Fibroblast of mammary gland (primary cell): ENCODE results near the gene HAND1.

ENCODE experiments used
- DNase-seq: peaks from one replicate; pipeline ENCODE4 v3.0.0-alpha.2; 2010; ENCODE audit warnings: low read depth
- H3K4me3 ChIP-seq: 2 replicates; pipeline ENCODE4 v1.5.1; 2011; ENCODE audit warnings: low read depth, mild to moderate bottlenecking, low read length, moderate library complexity; ENCODE audit not compliant: control insufficient read depth
- CTCF ChIP-seq: conservative IDR thresholded peaks from 2 replicates; pipeline ENCODE4 v1.5.1; 2011; ENCODE audit warnings: low read depth, low read length, inconsistent platforms; ENCODE audit not compliant: control insufficient read depth, insufficient read depth

The HAND1 gene

DNA sequence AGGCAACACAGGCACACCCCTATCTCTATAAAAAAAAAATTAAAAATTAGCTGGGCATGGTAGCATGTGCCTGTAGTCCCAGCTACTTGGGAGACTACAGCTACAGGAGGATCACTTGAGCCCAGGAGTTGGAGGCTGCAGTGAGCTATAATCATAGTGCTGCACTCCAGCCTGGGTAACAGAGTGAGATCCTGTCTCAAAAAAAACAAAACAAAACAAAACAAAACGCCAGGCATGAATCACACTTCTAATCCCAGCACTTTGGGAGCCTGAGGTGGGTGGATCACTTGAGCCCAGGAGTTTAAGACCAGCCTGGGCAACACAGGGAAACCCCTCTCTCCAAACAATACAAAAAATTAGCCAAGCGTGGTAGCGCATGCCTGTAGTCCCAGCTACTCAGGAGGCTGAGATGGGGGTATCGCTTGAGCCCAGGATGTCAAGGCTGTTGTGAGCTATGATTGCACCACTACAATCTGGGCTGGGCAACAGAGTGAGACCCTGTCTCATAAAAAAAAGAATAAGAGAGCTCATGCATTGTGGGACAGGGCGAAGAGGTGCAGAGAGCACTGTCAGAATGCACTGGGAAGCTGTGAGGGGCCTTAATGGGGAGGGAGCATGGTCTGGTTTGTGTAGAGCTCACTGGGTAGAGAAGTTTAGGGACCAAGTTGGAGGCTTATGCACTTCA lies 40.6 kb downstream of the HAND1 start:
- H3K4me3 ChIP-seq: no peak overlapping the region
- DNase-seq: no peak
- no peak for TF ChIP-seq CTCF

DNA sequence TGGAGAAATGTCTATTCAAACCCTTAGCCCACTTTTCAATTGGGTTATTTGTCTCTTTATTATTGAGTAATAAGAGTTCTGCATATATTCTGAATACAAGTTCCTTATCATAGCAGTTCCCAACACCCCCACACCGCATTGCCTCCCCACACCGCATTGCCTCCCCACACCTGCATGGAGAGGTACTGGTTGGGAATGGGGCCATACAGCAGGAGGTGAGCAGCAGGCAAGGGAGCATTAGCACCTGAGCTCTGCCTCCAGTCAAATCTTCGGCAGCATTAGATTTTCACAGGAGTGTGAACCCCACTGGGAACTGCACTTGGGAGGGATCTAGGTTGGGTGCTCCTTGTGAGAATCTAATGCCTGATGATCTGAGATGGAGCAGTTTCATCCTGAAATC lies 42.8 kb downstream of the HAND1 start:
- no peak for DNase-seq
- H3K4me3 ChIP-seq: no peak overlapping the region
- TF ChIP-seq CTCF: no peak

DNA sequence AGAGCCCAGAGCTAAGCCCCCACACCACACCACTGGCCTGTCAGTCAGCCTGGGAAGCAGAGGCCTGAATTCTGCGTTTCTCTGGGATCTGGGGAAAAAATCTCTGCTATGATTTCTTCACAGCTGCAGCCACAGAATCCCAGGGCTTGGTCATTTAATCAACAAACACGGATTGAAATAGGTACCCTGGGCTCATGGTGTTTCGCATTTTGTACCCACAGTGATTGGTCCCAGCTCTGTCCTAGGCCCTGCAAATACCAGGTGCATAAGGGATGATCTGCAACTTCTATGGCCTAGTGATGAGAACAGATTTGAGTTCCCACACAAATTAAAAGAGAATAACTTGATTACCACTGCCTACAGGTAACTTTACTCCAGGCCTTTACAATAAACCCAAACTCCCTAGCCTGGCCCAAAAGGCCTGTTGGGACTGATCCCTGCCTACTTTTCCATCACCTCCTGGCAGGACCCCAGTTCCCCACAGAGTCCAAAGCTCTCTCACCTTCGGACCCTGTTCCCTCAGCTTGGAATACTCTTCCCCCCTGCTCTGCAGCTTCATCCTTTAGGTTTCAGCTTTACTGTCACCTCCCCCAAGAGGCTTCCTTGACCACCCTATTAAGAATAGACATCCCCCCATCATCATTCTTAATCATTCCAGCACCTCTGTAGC lies 46.9 kb downstream of the HAND1 start:
- H3K4me3 ChIP-seq: no peak overlapping the region
- no peak for TF ChIP-seq CTCF
- DNase-seq: no peak

DNA sequence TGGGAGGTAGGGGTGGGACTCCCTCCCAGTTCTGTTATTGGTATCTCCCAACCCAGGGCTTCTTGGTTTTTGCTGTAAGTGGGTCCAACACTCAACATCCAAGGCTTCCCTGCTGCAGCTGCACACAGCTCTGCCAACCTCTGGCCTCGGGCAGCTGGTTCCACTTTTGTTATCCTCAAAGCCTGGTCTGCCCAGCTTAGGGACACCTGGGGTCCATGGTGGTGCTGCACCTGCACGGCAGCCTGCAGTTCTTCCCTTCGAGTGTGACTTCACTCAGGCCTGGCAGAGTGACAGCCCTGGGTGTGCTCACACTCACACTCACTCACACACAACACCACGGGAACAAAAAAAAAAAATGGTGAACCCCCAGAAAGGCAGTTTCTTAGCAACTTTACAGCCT lies 47.6 kb downstream of the HAND1 start:
- TF ChIP-seq CTCF: no peak
- no peak overlapping the region for H3K4me3 ChIP-seq
- DNase-seq: no peak

DNA sequence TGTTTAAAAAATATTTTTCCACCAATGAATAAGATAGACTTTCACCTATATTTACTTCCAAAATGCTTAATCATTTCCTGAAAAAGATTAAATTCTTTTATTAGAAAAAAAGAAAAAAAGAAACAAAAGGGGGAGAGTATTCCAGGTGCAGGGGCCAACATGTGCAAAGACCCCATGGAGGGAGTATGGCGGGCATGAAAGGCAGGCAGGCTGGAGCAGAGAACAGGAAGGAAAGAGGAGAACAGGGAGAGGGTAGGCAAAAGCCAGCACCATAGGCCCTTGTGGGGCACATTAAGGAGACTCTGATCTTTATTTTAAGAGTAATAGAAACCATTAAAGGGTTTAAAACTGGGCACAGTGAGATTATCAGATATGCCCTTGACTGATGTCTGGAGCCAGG lies 48.7 kb downstream of the HAND1 start:
- no peak overlapping the region for H3K4me3 ChIP-seq
- TF ChIP-seq CTCF: no peak
- DNase-seq: no peak

DNA sequence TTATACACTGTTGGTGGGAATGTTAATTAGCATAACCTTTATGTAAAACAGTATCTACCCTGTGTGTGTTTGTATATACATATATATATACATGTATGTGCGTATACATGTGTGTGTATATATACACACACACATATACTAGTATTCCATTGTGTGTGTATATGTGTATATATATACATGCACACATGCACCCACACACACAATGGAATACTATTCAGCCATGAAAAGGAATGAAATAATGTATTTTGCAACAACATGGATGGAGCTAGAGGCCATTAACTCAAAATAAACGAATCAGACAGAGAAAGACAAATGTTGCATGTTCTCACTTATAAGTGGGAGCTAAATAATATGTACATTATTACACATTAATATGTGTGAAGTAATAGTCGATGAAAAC lies 49.8 kb downstream of the HAND1 start:
- no peak for TF ChIP-seq CTCF
- no peak overlapping the region for H3K4me3 ChIP-seq
- DNase-seq: no peak
